Keratinocyte (primary cell): ENCODE data around the gene NLRC5. TPM values are rescaled to one million over a fixed set of nuclear protein-coding genes. Genes with fewer than 3 reads are reported as not detected.

Experiments
- DNase-seq: peaks from one replicate; pipeline ENCODE4 v3.0.0-alpha.2; 2011; ENCODE audit warnings: low read depth, missing footprints, low spot score
- FAIRE-seq: peaks from 2 replicates; lab custom pipeline; 2011; peaks lifted over from hg19 to GRCh38; lab: Jason Lieb, UNC
- H2AFZ ChIP-seq: 2 replicates; pipeline ENCODE4 v1.6.0; 2012; ENCODE audit warnings: low read length, control low read depth, inconsistent platforms; ENCODE audit not compliant: control insufficient read depth
- H3K27ac ChIP-seq: 2 replicates; pipeline ENCODE4 v1.5.1; 2011; ENCODE audit warnings: low read length; ENCODE audit not compliant: control insufficient read depth, insufficient read depth
- H3K27me3 ChIP-seq: 3 replicates; pipeline ENCODE4 v1.6.0; 2011; ENCODE audit warnings: low read length; ENCODE audit not compliant: control insufficient read depth, insufficient read depth; ENCODE audit errors: extremely low read depth
- H3K36me3 ChIP-seq, 2 experiments: 2 replicates in 1 of 2; 3 replicates in 1 of 2; pipeline ENCODE4 v1.5.1; 2011; ENCODE audit warnings: low read length in 2 of 2, mild to moderate bottlenecking in 1 of 2; ENCODE audit not compliant: control insufficient read depth in 2 of 2, insufficient read depth in 2 of 2; ENCODE audit errors: extremely low read depth in 1 of 2
- H3K4me1 ChIP-seq: 3 replicates; pipeline ENCODE4 v1.5.1; 2011; ENCODE audit warnings: low read length; ENCODE audit not compliant: control insufficient read depth, insufficient read depth; ENCODE audit errors: extremely low read depth
- H3K4me2 ChIP-seq: 3 replicates; pipeline ENCODE4 v1.6.0; 2011; ENCODE audit warnings: low read depth, low read length; ENCODE audit not compliant: control insufficient read depth, insufficient read depth; ENCODE audit errors: extremely low read depth
- H3K4me3 ChIP-seq, 3 experiments: fragments of 200-600 bp in 1 of 3; sonication (generic) in 1 of 3; 2 replicates in 2 of 3; 3 replicates in 1 of 3; pipeline ENCODE4 v1.5.1; 2011 to 2016; ENCODE audit warnings: low read length in 3 of 3, mild to moderate bottlenecking in 3 of 3, control low read depth in 2 of 3, inconsistent platforms in 1 of 3, low read depth in 1 of 3, mixed read lengths in 1 of 3, mixed run types in 1 of 3, moderate library complexity in 1 of 3; ENCODE audit not compliant: control insufficient read depth in 2 of 3, insufficient read depth in 2 of 3; ENCODE audit errors: extremely low read depth in 1 of 3
- H3K79me2 ChIP-seq: 2 replicates; pipeline ENCODE4 v1.6.0; 2012; ENCODE audit warnings: low read length; ENCODE audit not compliant: control insufficient read depth, insufficient read depth
- H3K9ac ChIP-seq: 3 replicates; pipeline ENCODE4 v1.6.0; 2011; ENCODE audit warnings: low read length; ENCODE audit not compliant: control insufficient read depth, insufficient read depth; ENCODE audit errors: extremely low read depth
- H3K9me1 ChIP-seq: 3 replicates; pipeline ENCODE4 v1.6.0; 2011; ENCODE audit warnings: low read length; ENCODE audit not compliant: control insufficient read depth, insufficient read depth; ENCODE audit errors: extremely low read depth
- H3K9me3 ChIP-seq: 2 replicates; pipeline ENCODE4 v1.5.1; 2012; ENCODE audit warnings: low read depth, low read length; ENCODE audit not compliant: control insufficient read depth
- H4K20me1 ChIP-seq: 3 replicates; pipeline ENCODE4 v1.6.0; 2011; ENCODE audit warnings: low read length; ENCODE audit not compliant: control insufficient read depth, insufficient read depth; ENCODE audit errors: extremely low read depth
- CTCF ChIP-seq, 3 experiments: IDR thresholded peaks in 1 of 3; conservative IDR thresholded peaks in 1 of 3; optimal IDR thresholded peaks in 1 of 3; 2 replicates in 2 of 3; 3 replicates in 1 of 3; pipeline versions ENCODE3 to v1.5.1; 2011; ENCODE audit warnings: low read length in 3 of 3, mild to moderate bottlenecking in 3 of 3, moderate library complexity in 2 of 3, control low read depth in 1 of 3, inconsistent platforms in 1 of 3; ENCODE audit not compliant: insufficient read depth in 2 of 3; ENCODE audit errors: extremely low read depth in 1 of 3
- EZH2 ChIP-seq: IDR thresholded peaks from one replicate; pipeline ENCODE4 v1.6.1; 2012; ENCODE audit warnings: inconsistent platforms, mild to moderate bottlenecking, low read length, moderate library complexity
- dilution Hi-C: fragments of 300-500 bp; cut with MboI; formaldehyde crosslinking; loops from one replicate; pipeline ENCODE4 v1.7.0; 2020; ENCODE audit warnings: low sequenced_read_pairs; ENCODE audit not compliant: extremely low pct_ligation_motif_present
- polyA plus RNA-seq, 5 experiments: library from polyadenylated mRNA; depleted of rRNA in 3 of 5; stranded (reverse) in 3 of 5; stranded (forward) in 1 of 5; unstranded in 1 of 5; fragments of >200 nt; gene quantifications; 1 replicate in 1 of 5; 2 replicates in 3 of 5; 3 replicates in 1 of 5; pipeline versions ENCODE4 v1.2.1 to v1.2.3, GENCODE V29; 2011 to 2012; ENCODE audit warnings: missing spikeins in 2 of 5, low read depth in 1 of 5, low replicate concordance in 1 of 5

Gene NLRC5
- polyA plus RNA-seq, 1 donor (not counting 4 experiments of a cell fraction or from before 2014, with no cell fraction given), result 7.8 TPM

GRCh38 chr16:56985288-56985961 lies 3.9 kb upstream of the NLRC5 start:
- Histone ChIP-seq H3K4me3 (no peak overlapping the region), H3K79me2 (no peaks in the 10 kb centered on the region), H3K9me1 (no peaks in the 10 kb centered on the region), H4K20me1 (no peaks in the 10 kb centered on the region), H3K9me3 (no peaks in the 10 kb centered on the region), H3K27ac (peak overlapping the region; percentile 1), H3K27me3 (no peaks in the 10 kb centered on the region), H3K4me1 (peaks cover 23% of the 10 kb centered on the region), H3K9ac (peak overlapping the region; percentile 2), H3K36me3 (no peaks in the 10 kb centered on the region), H2AFZ (peak overlapping the region; percentile 41), H3K4me2 (peak overlapping the region; percentile 24)
- dilution Hi-C loops, result no loop called here
- peak; percentile 76 for FAIRE-seq
- TF ChIP-seq CTCF (optimal IDR thresholded peaks at IDR 0.05 in 1 of 3, IDR thresholded peaks at IDR 0.05 in 1 of 3, conservative IDR thresholded peaks at IDR 0.05 in 1 of 3; ENCODE audit: extremely low read depth in 1 of 3, insufficient read depth in 2 of 3, low read length in 3 of 3), result no peak
- no peak for TF ChIP-seq EZH2
- no peak for DNase-seq

GRCh38 chr16:56985962-56986360 lies 3.4 kb upstream of the NLRC5 start:
- no peaks in the 10 kb centered on the region for H3K9me3 ChIP-seq
- peak overlapping the region; percentile 41 for H2AFZ ChIP-seq
- H3K27me3 ChIP-seq, result no peaks in the 10 kb centered on the region
- H3K4me2 ChIP-seq, result peak overlapping the region; percentile 24
- FAIRE-seq (no peak), DNase-seq (no peak)
- H3K36me3 ChIP-seq, result no peaks in the 10 kb centered on the region
- H3K9me1 ChIP-seq, result no peaks in the 10 kb centered on the region
- H3K4me1 ChIP-seq, result peaks cover 29% of the 10 kb centered on the region
- no peak overlapping the region for H3K27ac ChIP-seq
- H3K9ac ChIP-seq, result no peak overlapping the region
- no peak overlapping the region for H3K4me3 ChIP-seq
- no peaks in the 10 kb centered on the region for H4K20me1 ChIP-seq
- peaks cover 3% of the 10 kb centered on the region for H3K79me2 ChIP-seq
- no peak for TF ChIP-seq CTCF (optimal IDR thresholded peaks at IDR 0.05 in 1 of 3, IDR thresholded peaks at IDR 0.05 in 1 of 3, conservative IDR thresholded peaks at IDR 0.05 in 1 of 3; ENCODE audit: extremely low read depth in 1 of 3, insufficient read depth in 2 of 3, low read length in 3 of 3)
- no peak for TF ChIP-seq EZH2
- dilution Hi-C loops, result no loop called here
